H9 (cell line): ENCODE results near the gene SNRNP25. TPM values are rescaled to one million over a fixed set of nuclear protein-coding genes. Genes with fewer than 3 reads are reported as not detected.

ENCODE experiments used
- DNase-seq: peaks from one replicate; pipeline ENCODE4 v3.0.0-alpha.2; 2017
- H2AFZ ChIP-seq: one replicate; pipeline ENCODE4 v1.6.1; 2013; ENCODE audit warnings: mild to moderate bottlenecking, low read length, control low read depth, moderate library complexity
- H2AK5ac ChIP-seq: 2 replicates; pipeline ENCODE4 v1.6.1; 2013; ENCODE audit warnings: low read length, control low read depth, mixed read lengths; ENCODE audit not compliant: insufficient read length
- H2BK120ac ChIP-seq: one replicate; pipeline ENCODE4 v1.6.1; 2013; ENCODE audit warnings: low read depth, mild to moderate bottlenecking, low read length, control low read depth, inconsistent platforms; ENCODE audit not compliant: poor library complexity, severe bottlenecking
- H2BK12ac ChIP-seq: 2 replicates; pipeline ENCODE4 v1.6.1; 2013; ENCODE audit warnings: low read length, control low read depth, mixed read lengths, low read depth; ENCODE audit not compliant: insufficient read length
- H2BK15ac ChIP-seq: 2 replicates; pipeline ENCODE4 v1.6.1; 2013; ENCODE audit warnings: low read depth, low read length, control low read depth
- H2BK20ac ChIP-seq: one replicate; pipeline ENCODE4 v1.6.1; 2013; ENCODE audit warnings: low read depth, mild to moderate bottlenecking, low read length, control low read depth, inconsistent platforms; ENCODE audit not compliant: poor library complexity, severe bottlenecking
- H2BK5ac ChIP-seq: 2 replicates; pipeline ENCODE4 v1.6.1; 2013; ENCODE audit warnings: low read length, control low read depth, mixed read lengths; ENCODE audit not compliant: insufficient read length
- H3K14ac ChIP-seq: 2 replicates; pipeline ENCODE4 v1.6.1; 2013; ENCODE audit warnings: low read length, control low read depth; ENCODE audit not compliant: insufficient read depth
- H3K18ac ChIP-seq: 2 replicates; pipeline ENCODE4 v1.6.1; 2013; ENCODE audit warnings: low read depth, mild to moderate bottlenecking, mixed read lengths, low read length, control low read depth; ENCODE audit not compliant: insufficient read length
- H3K23ac ChIP-seq: 2 replicates; pipeline ENCODE4 v1.6.1; 2013; ENCODE audit warnings: low read length, control low read depth, mixed read lengths, low read depth; ENCODE audit not compliant: insufficient read length
- H3K23me2 ChIP-seq: 2 replicates; pipeline ENCODE4 v1.6.1; 2013; ENCODE audit warnings: low read depth, mild to moderate bottlenecking, mixed read lengths, low read length, control low read depth; ENCODE audit not compliant: insufficient read length, poor library complexity, severe bottlenecking
- H3K27ac ChIP-seq: 2 replicates; pipeline ENCODE4 v1.5.1; 2013; ENCODE audit warnings: low read length, control low read depth, mixed read lengths, low read depth; ENCODE audit not compliant: insufficient read length
- H3K27me3 ChIP-seq: 2 replicates; pipeline ENCODE4 v1.6.1; 2013; ENCODE audit warnings: low read length, control low read depth, inconsistent platforms; ENCODE audit not compliant: insufficient read depth
- H3K4ac ChIP-seq: 2 replicates; pipeline ENCODE4 v1.6.1; 2013; ENCODE audit warnings: low read depth, mild to moderate bottlenecking, control low read depth, inconsistent platforms, low read length, moderate library complexity
- H3K4me1 ChIP-seq: 2 replicates; pipeline ENCODE4 v1.6.1; 2013; ENCODE audit warnings: low read length, control low read depth, inconsistent platforms; ENCODE audit not compliant: insufficient read depth
- H3K4me2 ChIP-seq: 2 replicates; pipeline ENCODE4 v1.6.1; 2013; ENCODE audit warnings: low read length, control low read depth, mixed read lengths; ENCODE audit not compliant: insufficient read length, insufficient read depth
- H3K56ac ChIP-seq: 2 replicates; pipeline ENCODE4 v1.6.1; 2013; ENCODE audit warnings: low read depth, mild to moderate bottlenecking, mixed read lengths, low read length, control low read depth; ENCODE audit not compliant: insufficient read length
- H3K79me1 ChIP-seq: 2 replicates; pipeline ENCODE4 v1.6.1; 2013; ENCODE audit warnings: low read depth, mild to moderate bottlenecking, moderate library complexity, low read length, control low read depth, inconsistent platforms; ENCODE audit not compliant: insufficient read depth, poor library complexity, severe bottlenecking
- H3K79me2 ChIP-seq: 2 replicates; pipeline ENCODE4 v1.6.1; 2013; ENCODE audit warnings: low read length, control low read depth, inconsistent platforms; ENCODE audit not compliant: insufficient read depth
- H3K9ac ChIP-seq: 2 replicates; pipeline ENCODE4 v1.6.1; 2013; ENCODE audit warnings: low read length, control low read depth, mixed read lengths; ENCODE audit not compliant: insufficient read length; ENCODE audit errors: extremely low read depth
- H3K9me3 ChIP-seq: one replicate; pipeline ENCODE4 v1.6.1; 2013; ENCODE audit warnings: low read depth, low read length, inconsistent platforms; ENCODE audit not compliant: control insufficient read depth
- H3T11ph ChIP-seq: one replicate; pipeline ENCODE4 v1.6.1; 2013; ENCODE audit warnings: mild to moderate bottlenecking, low read length, control low read depth, inconsistent platforms
- H4K20me1 ChIP-seq: one replicate; pipeline ENCODE4 v1.6.1; 2013; ENCODE audit not compliant: control insufficient read depth, insufficient read length, insufficient read depth
- H4K5ac ChIP-seq: 2 replicates; pipeline ENCODE4 v1.6.1; 2013; ENCODE audit warnings: low read depth, mild to moderate bottlenecking, mixed read lengths, low read length, control low read depth; ENCODE audit not compliant: insufficient read length
- H4K8ac ChIP-seq: replicated peaks from 2 replicates; pipeline ENCODE4 v1.6.1; 2013; ENCODE audit warnings: low read length, control low read depth, mixed read lengths, low read depth; ENCODE audit not compliant: insufficient read length
- H4K91ac ChIP-seq: 2 replicates; pipeline ENCODE4 v1.6.1; 2013; ENCODE audit warnings: low read depth, mild to moderate bottlenecking, moderate library complexity, mixed read lengths, low read length, control low read depth; ENCODE audit not compliant: insufficient read length
- H3K27ac Mint-ChIP-seq, 3 experiments: 2 replicates in 2 of 3; 3 replicates in 1 of 3; pipeline ENCODE4 v1.8.0; 2020 to 2021; ENCODE audit warnings: mixed read lengths in 3 of 3, mild to moderate bottlenecking in 1 of 3, moderate library complexity in 1 of 3
- H3K27me3 Mint-ChIP-seq: 2 replicates; pipeline ENCODE4 v1.8.0; 2021; ENCODE audit warnings: low read depth, mild to moderate bottlenecking, moderate library complexity, mixed read lengths
- H3K36me3 Mint-ChIP-seq, 3 experiments: 2 replicates in 2 of 3; 3 replicates in 1 of 3; pipeline ENCODE4 v1.8.0; 2020 to 2021; ENCODE audit warnings: low read depth in 3 of 3, mixed read lengths in 3 of 3; ENCODE audit not compliant: insufficient read depth in 1 of 3
- H3K4me1 Mint-ChIP-seq, 2 experiments: 2 replicates each; pipeline ENCODE4 v1.8.0; 2020; ENCODE audit warnings: mixed read lengths in 2 of 2
- H3K4me3 Mint-ChIP-seq, 2 experiments: 2 replicates in 1 of 2; 3 replicates in 1 of 2; pipeline ENCODE4 v1.8.0; 2020 to 2021; ENCODE audit warnings: mild to moderate bottlenecking in 2 of 2, mixed read lengths in 2 of 2, moderate library complexity in 1 of 2
- H3K9me3 Mint-ChIP-seq, 2 experiments: 2 replicates in 1 of 2; 3 replicates in 1 of 2; pipeline ENCODE4 v1.8.0; 2020; ENCODE audit warnings: mild to moderate bottlenecking in 2 of 2, mixed read lengths in 2 of 2, moderate library complexity in 1 of 2
- CTCF ChIP-seq: fragments of 200-600 bp; sonication (generic); conservative IDR thresholded peaks from 3 replicates; pipeline ENCODE4 v1.8.0; 2021; ENCODE audit warnings: antibody characterized with exemption, mild to moderate bottlenecking
- WGBS: extraction: QIAGEN DNeasy Blood & Tissue Kit; methylation state at CpG from one replicate; pipeline ENCODE4 v1.1.7; 2013; ENCODE audit warnings: missing lambda C conversion rate, low lambda C conversion rate, mixed read lengths; ENCODE audit not compliant: insufficient read length; ENCODE audit errors: extremely low coverage; 5-methylcytosine and 5-hydroxymethylcytosine counted together
- total RNA-seq: library from RNA; stranded (reverse); gene quantifications from 2 replicates; pipeline ENCODE4 v1.2.1, GENCODE V29; 2021

The SNRNP25 gene
- total RNA-seq, 1 experiment from 2014 or later: 78.5 TPM

- Histone ChIP-seq H2AK5ac (no peak overlapping the region), H3K9me3 (no peaks in the 10 kb centered on the region), H3K56ac (no peak overlapping the region), H3K27me3 (no peaks in the 10 kb centered on the region), H3K4ac (no peak overlapping the region), H3K4me1 (peaks cover 3% of the 10 kb centered on the region; the same call in 1 of the 2 replicates), H3K4me2 (peak overlapping the region; percentile 71), H4K8ac (no peak overlapping the region), H3T11ph (no peak overlapping the region), H3K27ac (no peak overlapping the region), H3K23me2 (peaks cover 8% of the 10 kb centered on the region), H3K23ac (no peak overlapping the region), H3K18ac (no peak overlapping the region), H3K14ac (0 out of 2 replicates have a peak overlapping the region, but pooled peaks have one; percentile 56), H2AFZ (no peak overlapping the region), H4K20me1 (peaks cover 4% of the 10 kb centered on the region), H3K79me1 (no peaks in the 10 kb centered on the region), H3K79me2 (no peaks in the 10 kb centered on the region), H3K9ac (peak overlapping the region; percentile 16), H2BK15ac (no peak overlapping the region), H2BK120ac (no peak overlapping the region), H2BK12ac (no peak overlapping the region), H2BK5ac (no peak overlapping the region), H4K91ac (no peak overlapping the region), H2BK20ac (no peak overlapping the region), H4K5ac (no peak overlapping the region)
- Mint-ChIP-seq H3K4me1 (peaks cover 32 to 46% of the 10 kb centered on the region in 2 experiments), H3K36me3 (peaks cover 4 to 19% (median 15%) of the 10 kb centered on the region in 3 experiments), H3K27me3 (no peaks in the 10 kb centered on the region; the same call in 1 of the 2 replicates), H3K9me3 (no peaks in the 10 kb centered on the region), H3K27ac (peak overlapping the region in 1 of 3 experiments; percentile 79; a peak in 1 of 7 replicates), H3K4me3 (peak overlapping the region; percentile 78 to 89)
- no peak for DNase-seq
- TF ChIP-seq CTCF: no peak
- WGBS: no CpG with 5 or more reads among the region's 36 CpGs
Observed at GRCh38 chr16:78444-79150, 25.0 kb downstream of the SNRNP25 start.
